PC-9 (cell line): ENCODE results near the gene PRKAA2. TPM values are rescaled to one million over a fixed set of nuclear protein-coding genes. Genes with fewer than 3 reads are reported as not detected.

Experiments
- BruUV-seq: library from RNA; stranded (reverse); fragments of 400-500 nt; replicated peaks from 2 replicates; lab custom pipeline; 2021; lab: Mats Ljungman, UMichigan
- CTCF ChIA-PET: fragments of 300-600 bp; sonication (Branson Sonifier 250); formaldehyde crosslinking; loops from one replicate; lab custom pipeline; 2022; ENCODE audit warnings: antibody characterized with exemption; lab: Charles Lee
- POLR2A ChIA-PET: fragments of 300-600 bp; sonication (Branson Sonifier 250); formaldehyde crosslinking; loops from one replicate; lab custom pipeline; 2022; ENCODE audit warnings: antibody characterized with exemption; ENCODE audit not compliant: unreplicated experiment; lab: Charles Lee
- DNase-seq, 2 experiments: peaks; one replicate each; pipeline versions ENCODE4 v3.0.0 to v3.0.0-alpha.2; 2015 to 2022; ENCODE audit warnings: mixed read lengths in 1 of 2
- H2AFZ ChIP-seq: fragments of 200-600 bp; sonication (generic); 2 replicates; pipeline ENCODE4 v1.8.1; 2017; ENCODE audit warnings: antibody characterized with exemption
- H3F3A ChIP-seq: fragments of 200-600 bp; sonication (generic); 2 replicates; pipeline ENCODE4 v1.8.1; 2017; ENCODE audit warnings: antibody characterized with exemption, mild to moderate bottlenecking, low read depth; ENCODE audit not compliant: insufficient read depth
- H3K27ac ChIP-seq: fragments of 200-600 bp; sonication (generic); 2 replicates; pipeline ENCODE4 v1.6.1; 2016; ENCODE audit warnings: mixed run types
- H3K27me3 ChIP-seq: fragments of 200-600 bp; sonication (generic); 2 replicates; pipeline ENCODE4 v1.6.1; 2016; ENCODE audit warnings: low read depth, mixed run types; ENCODE audit not compliant: insufficient read depth
- H3K36me3 ChIP-seq: fragments of 200-600 bp; sonication (generic); 2 replicates; pipeline ENCODE4 v1.6.1; 2016; ENCODE audit warnings: low read depth, mixed run types
- H3K4me1 ChIP-seq: fragments of 200-600 bp; sonication (generic); replicated peaks from 2 replicates; pipeline ENCODE4 v1.6.1; 2016; ENCODE audit warnings: mixed run types; ENCODE audit not compliant: insufficient read depth
- H3K4me2 ChIP-seq: fragments of 200-600 bp; sonication (generic); 2 replicates; pipeline ENCODE4 v1.6.1; 2017; ENCODE audit warnings: mixed run types
- H3K4me3 ChIP-seq: fragments of 200-600 bp; sonication (generic); 2 replicates; pipeline ENCODE4 v1.6.1; 2016; ENCODE audit warnings: mixed run types
- H3K79me2 ChIP-seq: fragments of 200-600 bp; sonication (generic); 2 replicates; pipeline ENCODE4 v1.6.1; 2017; ENCODE audit warnings: low read depth, mixed run types
- H3K9me2 ChIP-seq: fragments of 200-600 bp; sonication (generic); 2 replicates; pipeline ENCODE4 v1.8.1; 2017; ENCODE audit warnings: mild to moderate bottlenecking; ENCODE audit not compliant: insufficient read depth
- H3K9me3 ChIP-seq: fragments of 200-600 bp; sonication (generic); 2 replicates; pipeline ENCODE4 v1.8.1; 2016; ENCODE audit warnings: low read depth; ENCODE audit not compliant: insufficient read depth
- H4K20me1 ChIP-seq: fragments of 200-600 bp; sonication (generic); 2 replicates; pipeline ENCODE4 v1.8.1; 2017; ENCODE audit not compliant: insufficient read depth
- EZH2 ChIP-seq: fragments of 200-600 bp; sonication (generic); IDR thresholded peaks from 2 replicates; pipeline ENCODE4 v1.8.0; 2017; ENCODE audit warnings: antibody characterized with exemption, low read depth
- intact Hi-C: fragments of 100-400 bp; cut with micrococcal nuclease; formaldehyde crosslinking; loops from one replicate; pipeline ENCODE4 v1.10.0; 2022; ENCODE audit not compliant: unreplicated experiment
- total RNA-seq: library from RNA; stranded (reverse); gene quantifications from 2 replicates; pipeline ENCODE4 v1.2.3, GENCODE V29; 2021
- TF ChIP-seq, protein P1 (sequence below): fragments of 200-600 bp; sonication (generic); conservative IDR thresholded peaks from 2 replicates; pipeline ENCODE4 v1.6.1; 2017; ENCODE audit warnings: mixed run types, antibody characterized with exemption, mild to moderate bottlenecking, moderate library complexity

The PRKAA2 gene
- total RNA-seq, 1 experiment from 2014 or later: 5.0 TPM

DNA sequence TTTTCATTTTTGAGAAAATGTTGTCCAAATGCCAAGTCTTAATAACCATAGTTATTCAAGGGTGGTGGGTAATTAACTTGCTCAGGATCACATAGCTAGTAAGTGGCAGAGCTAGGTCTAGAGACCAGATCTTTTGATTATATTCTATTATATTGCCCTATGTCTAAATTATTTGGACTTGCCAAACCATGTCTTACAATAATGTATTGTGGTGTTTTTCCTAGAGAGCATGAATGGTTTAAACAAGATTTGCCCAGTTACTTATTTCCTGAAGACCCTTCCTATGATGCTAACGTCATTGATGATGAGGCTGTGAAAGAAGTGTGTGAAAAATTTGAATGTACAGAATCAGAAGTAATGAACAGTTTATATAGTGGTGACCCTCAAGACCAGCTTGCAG is 58.6 kb downstream of the PRKAA2 start:
- H3K79me2 ChIP-seq: no peaks in the 10 kb centered on the region
- TF ChIP-seq, protein P1, sequence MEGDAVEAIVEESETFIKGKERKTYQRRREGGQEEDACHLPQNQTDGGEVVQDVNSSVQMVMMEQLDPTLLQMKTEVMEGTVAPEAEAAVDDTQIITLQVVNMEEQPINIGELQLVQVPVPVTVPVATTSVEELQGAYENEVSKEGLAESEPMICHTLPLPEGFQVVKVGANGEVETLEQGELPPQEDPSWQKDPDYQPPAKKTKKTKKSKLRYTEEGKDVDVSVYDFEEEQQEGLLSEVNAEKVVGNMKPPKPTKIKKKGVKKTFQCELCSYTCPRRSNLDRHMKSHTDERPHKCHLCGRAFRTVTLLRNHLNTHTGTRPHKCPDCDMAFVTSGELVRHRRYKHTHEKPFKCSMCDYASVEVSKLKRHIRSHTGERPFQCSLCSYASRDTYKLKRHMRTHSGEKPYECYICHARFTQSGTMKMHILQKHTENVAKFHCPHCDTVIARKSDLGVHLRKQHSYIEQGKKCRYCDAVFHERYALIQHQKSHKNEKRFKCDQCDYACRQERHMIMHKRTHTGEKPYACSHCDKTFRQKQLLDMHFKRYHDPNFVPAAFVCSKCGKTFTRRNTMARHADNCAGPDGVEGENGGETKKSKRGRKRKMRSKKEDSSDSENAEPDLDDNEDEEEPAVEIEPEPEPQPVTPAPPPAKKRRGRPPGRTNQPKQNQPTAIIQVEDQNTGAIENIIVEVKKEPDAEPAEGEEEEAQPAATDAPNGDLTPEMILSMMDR: no peak
- TF ChIP-seq EZH2: no peak
- H3K4me2 ChIP-seq: no peak overlapping the region
- no peaks in the 10 kb centered on the region for H3K9me2 ChIP-seq
- H2AFZ ChIP-seq: no peak overlapping the region
- no peak for DNase-seq
- ChIA-PET CTCF (no interaction called here), POLR2A (no interaction called here)
- no peaks in the 10 kb centered on the region for H3K27me3 ChIP-seq
- H3K4me3 ChIP-seq: no peak overlapping the region
- 0 out of 2 replicates have a peak, but pooled peaks cover 3% of the 10 kb centered on the region for H3K4me1 ChIP-seq
- peaks cover 8% of the 10 kb centered on the region; the same call in 1 of the 2 replicates for H3K36me3 ChIP-seq
- no peaks in the 10 kb centered on the region for H4K20me1 ChIP-seq
- no peak overlapping the region for H3K27ac ChIP-seq
- intact Hi-C loops: loop anchor here (2.0 kb wide), 1 partner anchor 53 kb away; no protein-coding TSS in a partner anchor
- H3K9me3 ChIP-seq: peaks cover 8% of the 10 kb centered on the region
- no TSS peak for BruUV-seq
- H3F3A ChIP-seq: 0 out of 2 replicates have a peak, but pooled peaks cover 4% of the 10 kb centered on the region

DNA sequence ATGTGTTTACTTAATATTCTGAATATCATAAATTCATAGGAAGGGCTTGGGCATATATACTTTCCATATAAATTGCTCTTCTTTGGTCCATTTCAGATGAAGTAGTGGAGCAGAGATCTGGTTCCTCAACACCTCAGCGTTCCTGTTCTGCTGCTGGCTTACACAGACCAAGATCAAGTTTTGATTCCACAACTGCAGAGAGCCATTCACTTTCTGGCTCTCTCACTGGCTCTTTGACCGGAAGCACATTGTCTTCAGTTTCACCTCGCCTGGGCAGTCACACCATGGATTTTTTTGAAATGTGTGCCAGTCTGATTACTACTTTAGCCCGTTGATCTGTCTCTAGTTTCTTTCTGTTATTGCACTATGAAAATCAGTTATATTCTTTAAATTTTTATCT is 62.3 kb downstream of the PRKAA2 start:
- Histone ChIP-seq H3K27ac (no peak overlapping the region), H3K4me3 (no peak overlapping the region), H3K4me1 (peaks cover 17% of the 10 kb centered on the region), H3K27me3 (no peaks in the 10 kb centered on the region), H3K9me3 (no peaks in the 10 kb centered on the region), H3K4me2 (no peak overlapping the region), H3K9me2 (no peaks in the 10 kb centered on the region), H3K79me2 (no peaks in the 10 kb centered on the region), H2AFZ (no peak overlapping the region), H3K36me3 (0 out of 2 replicates have a peak, but pooled peaks cover 8% of the 10 kb centered on the region), H3F3A (0 out of 2 replicates have a peak, but pooled peaks cover 17% of the 10 kb centered on the region), H4K20me1 (no peaks in the 10 kb centered on the region)
- ChIA-PET CTCF (no interaction called here), POLR2A (no interaction called here)
- no TSS peak for BruUV-seq
- DNase-seq: no peak
- TF ChIP-seq EZH2: no peak
- TF ChIP-seq, protein P1: no peak
- intact Hi-C loops: loop anchor here (5.0 kb wide), 1 partner anchor 1565 kb away; no protein-coding TSS in a partner anchor

DNA sequence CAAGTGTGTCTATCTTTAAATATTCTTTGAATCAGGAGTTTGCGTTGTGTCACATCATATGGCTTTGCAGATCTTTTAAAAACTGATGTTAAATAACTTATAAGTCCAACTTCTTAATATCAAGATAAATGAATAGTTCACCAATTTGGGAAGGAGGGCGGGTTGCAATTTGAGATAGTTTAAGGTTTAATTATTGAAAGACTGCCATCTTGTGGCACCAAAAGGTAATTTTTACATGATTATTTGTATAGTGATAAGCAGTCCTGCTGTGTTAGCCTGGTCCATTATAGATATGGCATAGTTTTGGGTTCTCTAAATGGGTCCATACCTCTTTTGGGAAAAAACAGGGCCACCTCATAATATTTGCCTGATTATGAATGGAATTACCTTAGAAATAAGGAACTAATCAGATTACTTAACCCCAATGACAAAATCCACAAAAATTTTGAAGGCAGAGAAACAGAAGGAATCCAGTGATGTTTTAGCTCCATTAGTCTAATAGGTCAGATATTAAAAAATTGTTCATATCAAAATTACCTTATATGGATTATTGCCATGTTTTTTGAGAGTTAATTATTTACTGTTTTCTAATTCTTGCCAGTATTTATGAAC is 64.3 kb downstream of the PRKAA2 start:
- Histone ChIP-seq H3F3A (0 out of 2 replicates have a peak, but pooled peaks cover 17% of the 10 kb centered on the region), H3K4me2 (no peak overlapping the region), H3K27me3 (no peaks in the 10 kb centered on the region), H2AFZ (no peak overlapping the region), H3K79me2 (no peaks in the 10 kb centered on the region), H3K9me3 (no peaks in the 10 kb centered on the region), H3K4me3 (no peak overlapping the region), H3K9me2 (no peaks in the 10 kb centered on the region), H4K20me1 (no peaks in the 10 kb centered on the region), H3K27ac (no peak overlapping the region), H3K36me3 (0 out of 2 replicates have a peak, but pooled peaks cover 8% of the 10 kb centered on the region), H3K4me1 (peaks cover 17% of the 10 kb centered on the region)
- CTCF ChIA-PET: interaction anchor here (0.7 to 1.9 kb wide), 5 partner anchors 21 to 125 kb away, joined by 3 to 7 read pairs (median 4); partner anchors contain the start of gene PRKAA2
- no TSS peak for BruUV-seq
- intact Hi-C loops: loop anchor here (2.0 to 5.0 kb wide), 4 partner anchors 65 to 1567 kb away; partner anchors contain the start of genes PLPP3 and PRKAA2
- TF ChIP-seq EZH2: no peak
- TF ChIP-seq, protein P1: peak; percentile 80
- POLR2A ChIA-PET: interaction anchor here (0.6 to 0.7 kb wide), 2 partner anchors 989 to 1494 kb away, joined by 3 to 5 read pairs; partner anchors contain the start of gene USP24
- DNase-seq: peak in 1 of 2 experiments; percentile 49
